ENCODE data around the gene GIMAP6. TPM values are rescaled to one million over a fixed set of nuclear protein-coding genes. Genes with fewer than 3 reads are reported as not detected.

Gene GIMAP6
- total RNA-seq, 2 donors from 2014 or later, result 10.8 to 15.7 TPM

GRCh38 chr7:150668977-150669376 is 36.8 kb upstream of the GIMAP6 start:
- H3K9me3 ChIP-seq, result no peaks in the 10 kb centered on the region
- no peak overlapping the region for H3K4me3 ChIP-seq
- no peak for TF ChIP-seq CTCF (IDR thresholded peaks at IDR 0.05)
- TF ChIP-seq POLR2AphosphoS5 (IDR thresholded peaks at IDR 0.05), result no peak
- TF ChIP-seq POLR2A (IDR thresholded peaks at IDR 0.05), result no peak
- H3K4me1 ChIP-seq (replicated peaks), result no peaks in the 10 kb centered on the region
- H3K27me3 ChIP-seq (replicated peaks; ENCODE audit: insufficient read depth), result no peaks in the 10 kb centered on the region
- H3K36me3 ChIP-seq, result no peaks in the 10 kb centered on the region
- intact Hi-C loops (cut with DNase I), result no loop called here
- DNase-seq (ENCODE audit: low spot score), result no peak
- no peak overlapping the region for H3K27ac ChIP-seq

- Histone ChIP-seq H3K27ac (no peak overlapping the region), H3K4me3 (no peak overlapping the region), H3K4me1 (replicated peaks) (no peaks in the 10 kb centered on the region), H3K36me3 (no peaks in the 10 kb centered on the region), H3K9me3 (no peaks in the 10 kb centered on the region), H3K27me3 (replicated peaks; ENCODE audit: insufficient read depth) (no peaks in the 10 kb centered on the region)
- DNase-seq (ENCODE audit: low spot score), result no peak
- whole genome bisulfite sequencing, result 50% methylated on average over 1 of the region's 1 CpG
- intact Hi-C loops (cut with DNase I), result no loop called here
- TF ChIP-seq POLR2AphosphoS5 (IDR thresholded peaks at IDR 0.05) (no peak), POLR2A (IDR thresholded peaks at IDR 0.05) (no peak), CTCF (IDR thresholded peaks at IDR 0.05) (no peak)
Observed at GRCh38 chr7:150668472-150668911, 36.3 kb upstream of the GIMAP6 start.

- intact Hi-C loops (cut with DNase I), result no loop called here
Observed at GRCh38 chr7:150666412-150666811, 34.2 kb upstream of the GIMAP6 start.

GRCh38 chr7:150665896-150666295 is 33.7 kb upstream of the GIMAP6 start:
- Histone ChIP-seq H3K36me3 (no peaks in the 10 kb centered on the region), H3K4me3 (no peak overlapping the region), H3K27ac (no peak overlapping the region), H3K9me3 (no peaks in the 10 kb centered on the region), H3K27me3 (replicated peaks; ENCODE audit: insufficient read depth) (no peaks in the 10 kb centered on the region), H3K4me1 (replicated peaks) (no peaks in the 10 kb centered on the region)
- WGBS, result 89% methylated on average over 2 of the region's 2 CpGs
- no peak for DNase-seq (ENCODE audit: low spot score)
- intact Hi-C loops (cut with DNase I), result no loop called here
- TF ChIP-seq CTCF (IDR thresholded peaks at IDR 0.05), result no peak
- TF ChIP-seq POLR2AphosphoS5 (IDR thresholded peaks at IDR 0.05), result no peak
- no peak for TF ChIP-seq POLR2A (IDR thresholded peaks at IDR 0.05)

More at GRCh38 chr7:150666412-150666811, 34.2 kb upstream of the GIMAP6 start:
- H3K27me3 ChIP-seq (replicated peaks; ENCODE audit: insufficient read depth), result no peaks in the 10 kb centered on the region
- DNase-seq (ENCODE audit: low spot score), result no peak
- no peak overlapping the region for H3K4me3 ChIP-seq
- H3K27ac ChIP-seq, result no peak overlapping the region
- no peaks in the 10 kb centered on the region for H3K36me3 ChIP-seq
- H3K9me3 ChIP-seq, result no peaks in the 10 kb centered on the region
- H3K4me1 ChIP-seq (replicated peaks), result no peaks in the 10 kb centered on the region
- TF ChIP-seq POLR2AphosphoS5 (IDR thresholded peaks at IDR 0.05) (no peak), POLR2A (IDR thresholded peaks at IDR 0.05) (no peak), CTCF (IDR thresholded peaks at IDR 0.05) (no peak)

- H3K27ac ChIP-seq, result no peak overlapping the region
- no peaks in the 10 kb centered on the region for H3K4me1 ChIP-seq (replicated peaks)
- H3K9me3 ChIP-seq, result no peaks in the 10 kb centered on the region
- 90% methylated on average over 9 of the region's 9 CpGs for WGBS
- TF ChIP-seq CTCF (IDR thresholded peaks at IDR 0.05) (no peak), POLR2AphosphoS5 (IDR thresholded peaks at IDR 0.05) (no peak), POLR2A (IDR thresholded peaks at IDR 0.05) (no peak)
- H3K27me3 ChIP-seq (replicated peaks; ENCODE audit: insufficient read depth), result no peaks in the 10 kb centered on the region
- no peak overlapping the region for H3K4me3 ChIP-seq
- intact Hi-C loops (cut with DNase I), result no loop called here
- H3K36me3 ChIP-seq, result no peaks in the 10 kb centered on the region
- DNase-seq (ENCODE audit: low spot score), result no peak
Observed at GRCh38 chr7:150665089-150665748, 33.0 kb upstream of the GIMAP6 start.

All from prostate gland (tissue), 2 donors.